Hepatocyte (in vitro differentiated cells): ENCODE results near the gene CYTH2.

Experiments used
- EZH2 ChIP-seq: fragments of 200-600 bp; sonication (generic); IDR thresholded peaks from 2 replicates; pipeline ENCODE4 v1.6.1; 2016; ENCODE audit warnings: antibody characterized with exemption, mild to moderate bottlenecking, borderline replicate concordance
- EZH2phosphoT487 ChIP-seq: fragments of 200-600 bp; sonication (generic); IDR thresholded peaks from one replicate; pipeline ENCODE4 v1.6.1; 2018; ENCODE audit warnings: antibody characterized with exemption, mild to moderate bottlenecking, low read depth, moderate library complexity; ENCODE audit not compliant: unreplicated experiment, severe bottlenecking
- TF ChIP-seq, protein P1 (sequence below): fragments of 200-600 bp; sonication (generic); IDR thresholded peaks from 2 replicates; pipeline ENCODE4 v1.5.1; 2016; ENCODE audit warnings: antibody characterized with exemption, mild to moderate bottlenecking; ENCODE audit not compliant: poor library complexity

DNA sequence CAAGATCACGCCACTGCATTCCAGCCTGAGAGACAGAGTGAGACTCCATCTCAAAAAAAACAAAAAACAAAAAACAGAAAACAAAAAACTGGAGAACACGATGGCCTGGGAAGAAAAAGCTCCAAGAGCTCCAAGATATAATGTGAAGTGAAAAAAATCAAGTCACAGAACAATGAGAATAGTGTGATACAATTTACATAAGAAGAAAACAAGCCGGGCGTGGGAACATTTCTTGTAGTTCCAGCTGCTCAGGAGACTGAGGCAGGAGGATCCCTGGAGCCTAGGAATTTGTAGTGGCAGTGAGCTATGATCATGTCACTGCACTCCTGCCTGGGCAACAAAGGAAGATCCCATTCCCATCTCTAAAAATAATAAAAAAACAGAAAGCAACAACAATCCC is 51.0 kb downstream of the CYTH2 start:
- TF ChIP-seq, protein P1, sequence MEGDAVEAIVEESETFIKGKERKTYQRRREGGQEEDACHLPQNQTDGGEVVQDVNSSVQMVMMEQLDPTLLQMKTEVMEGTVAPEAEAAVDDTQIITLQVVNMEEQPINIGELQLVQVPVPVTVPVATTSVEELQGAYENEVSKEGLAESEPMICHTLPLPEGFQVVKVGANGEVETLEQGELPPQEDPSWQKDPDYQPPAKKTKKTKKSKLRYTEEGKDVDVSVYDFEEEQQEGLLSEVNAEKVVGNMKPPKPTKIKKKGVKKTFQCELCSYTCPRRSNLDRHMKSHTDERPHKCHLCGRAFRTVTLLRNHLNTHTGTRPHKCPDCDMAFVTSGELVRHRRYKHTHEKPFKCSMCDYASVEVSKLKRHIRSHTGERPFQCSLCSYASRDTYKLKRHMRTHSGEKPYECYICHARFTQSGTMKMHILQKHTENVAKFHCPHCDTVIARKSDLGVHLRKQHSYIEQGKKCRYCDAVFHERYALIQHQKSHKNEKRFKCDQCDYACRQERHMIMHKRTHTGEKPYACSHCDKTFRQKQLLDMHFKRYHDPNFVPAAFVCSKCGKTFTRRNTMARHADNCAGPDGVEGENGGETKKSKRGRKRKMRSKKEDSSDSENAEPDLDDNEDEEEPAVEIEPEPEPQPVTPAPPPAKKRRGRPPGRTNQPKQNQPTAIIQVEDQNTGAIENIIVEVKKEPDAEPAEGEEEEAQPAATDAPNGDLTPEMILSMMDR = no peak
- TF ChIP-seq EZH2 (no peak), EZH2phosphoT487 (no peak)
